Upper lobe of left lung (tissue), 4 donors: ENCODE results near the gene CUEDC1.

Experiments
- EP300 ChIP-seq, 4 donors: sonication (generic); formaldehyde crosslinking; IDR thresholded peaks; one replicate each; pipeline ENCODE4 v1.5.1; 2017; ENCODE audit warnings: antibody characterized with exemption in 4 of 4, control low read depth in 2 of 4
- POLR2A ChIP-seq, 4 donors: fragments of 450-650 bp; IDR thresholded peaks; one replicate each; pipeline ENCODE4 v1.5.1; 2016 to 2017; ENCODE audit warnings: antibody characterized with exemption in 4 of 4, mild to moderate bottlenecking in 2 of 4
- POLR2AphosphoS5 ChIP-seq, 2 donors: sonication (generic); formaldehyde crosslinking; IDR thresholded peaks; one replicate each; pipeline ENCODE4 v1.5.1; 2017; ENCODE audit warnings: antibody characterized with exemption in 2 of 2
- TF ChIP-seq, protein P1 (sequence below), 6 experiments: fragments of 450-650 bp in 4 of 6; fragments of 200-600 bp in 2 of 6; sonication (generic) in 2 of 6; IDR thresholded peaks; one replicate each; pipeline ENCODE4 v1.5.1; 2016 to 2019; ENCODE audit warnings: antibody characterized with exemption in 6 of 6

DNA sequence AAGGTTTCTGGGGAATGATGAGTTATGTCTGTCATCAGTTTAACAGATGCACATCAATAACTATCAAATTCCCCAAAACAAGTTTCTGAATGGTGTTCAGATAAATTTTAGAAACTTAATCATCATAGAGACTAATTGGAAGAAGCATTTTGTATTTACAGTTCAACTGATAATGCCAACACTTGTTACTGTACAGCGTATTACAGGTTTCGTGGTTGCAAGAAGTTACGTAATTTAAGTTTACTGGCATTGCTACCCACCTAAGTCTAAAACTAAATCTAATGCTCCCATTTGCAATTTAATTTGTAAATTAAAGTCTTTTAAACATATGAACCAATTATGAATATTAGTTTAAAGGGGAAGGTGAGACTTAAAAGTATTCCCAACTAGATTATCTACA lies 48.8 kb upstream of the CUEDC1 start:
- TF ChIP-seq, protein P1, sequence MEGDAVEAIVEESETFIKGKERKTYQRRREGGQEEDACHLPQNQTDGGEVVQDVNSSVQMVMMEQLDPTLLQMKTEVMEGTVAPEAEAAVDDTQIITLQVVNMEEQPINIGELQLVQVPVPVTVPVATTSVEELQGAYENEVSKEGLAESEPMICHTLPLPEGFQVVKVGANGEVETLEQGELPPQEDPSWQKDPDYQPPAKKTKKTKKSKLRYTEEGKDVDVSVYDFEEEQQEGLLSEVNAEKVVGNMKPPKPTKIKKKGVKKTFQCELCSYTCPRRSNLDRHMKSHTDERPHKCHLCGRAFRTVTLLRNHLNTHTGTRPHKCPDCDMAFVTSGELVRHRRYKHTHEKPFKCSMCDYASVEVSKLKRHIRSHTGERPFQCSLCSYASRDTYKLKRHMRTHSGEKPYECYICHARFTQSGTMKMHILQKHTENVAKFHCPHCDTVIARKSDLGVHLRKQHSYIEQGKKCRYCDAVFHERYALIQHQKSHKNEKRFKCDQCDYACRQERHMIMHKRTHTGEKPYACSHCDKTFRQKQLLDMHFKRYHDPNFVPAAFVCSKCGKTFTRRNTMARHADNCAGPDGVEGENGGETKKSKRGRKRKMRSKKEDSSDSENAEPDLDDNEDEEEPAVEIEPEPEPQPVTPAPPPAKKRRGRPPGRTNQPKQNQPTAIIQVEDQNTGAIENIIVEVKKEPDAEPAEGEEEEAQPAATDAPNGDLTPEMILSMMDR (IDR thresholded peaks at IDR 0.05): no peak
- TF ChIP-seq POLR2AphosphoS5 (IDR thresholded peaks at IDR 0.05) (no peak), EP300 (IDR thresholded peaks at IDR 0.05) (no peak), POLR2A (IDR thresholded peaks at IDR 0.05) (no peak)
